Right kidney (tissue), 1 donor: ENCODE data around the gene APCDD1L.
"Not testable (repeated sequence)": the region's sequence is repeated elsewhere in the genome, so short reads cannot be mapped to it uniquely, and the experiment has no call there.

Experiments
- DNase-seq: peaks from one replicate; pipeline ENCODE4 v3.0.0-alpha.2; 2016

APCDD1L gene

GRCh38 chr20:58545565-58546415 is 30.6 kb upstream of the APCDD1L start:
- DNase-seq: no peak

GRCh38 chr20:58544891-58545290 is 29.7 kb upstream of the APCDD1L start:
- DNase-seq: no peak

- no peak for DNase-seq
Observed at GRCh38 chr20:58544286-58544685, 29.1 kb upstream of the APCDD1L start.

- no peak for DNase-seq
Observed at GRCh38 chr20:58543274-58543673, 28.1 kb upstream of the APCDD1L start.

GRCh38 chr20:58542411-58543095 is 27.4 kb upstream of the APCDD1L start:
- no peak for DNase-seq

GRCh38 chr20:58542034-58542410 is 26.8 kb upstream of the APCDD1L start:
- not testable (repeated sequence) for DNase-seq

GRCh38 chr20:58538752-58539151 is 23.6 kb upstream of the APCDD1L start:
- no peak for DNase-seq

- DNase-seq: no peak
Observed at GRCh38 chr20:58537831-58538230, 22.6 kb upstream of the APCDD1L start.

- no peak for DNase-seq
Observed at GRCh38 chr20:58536289-58536688, 21.1 kb upstream of the APCDD1L start.

- DNase-seq: no peak
Observed at GRCh38 chr20:58531657-58532056, 16.5 kb upstream of the APCDD1L start.

- no peak for DNase-seq
Observed at GRCh38 chr20:58531063-58531462, 15.9 kb upstream of the APCDD1L start.

- no peak for DNase-seq
Observed at GRCh38 chr20:58528412-58528811, 13.2 kb upstream of the APCDD1L start.

GRCh38 chr20:58526411-58526810 is 11.2 kb upstream of the APCDD1L start:
- no peak for DNase-seq

- DNase-seq: no peak
Observed at GRCh38 chr20:58524814-58525213, 9.6 kb upstream of the APCDD1L start.

GRCh38 chr20:58523971-58524315 is 8.7 kb upstream of the APCDD1L start:
- DNase-seq: no peak

GRCh38 chr20:58523072-58523970 is 8.1 kb upstream of the APCDD1L start:
- DNase-seq: peak; percentile 28

- DNase-seq: no peak
Observed at GRCh38 chr20:58522666-58523065, 7.5 kb upstream of the APCDD1L start.

- DNase-seq: no peak
Observed at GRCh38 chr20:58521763-58522162, 6.6 kb upstream of the APCDD1L start.

GRCh38 chr20:58519940-58520712 is 4.9 kb upstream of the APCDD1L start:
- no peak for DNase-seq

GRCh38 chr20:58518896-58519593 is 3.8 kb upstream of the APCDD1L start:
- no peak for DNase-seq

GRCh38 chr20:58518387-58518786 is 3.2 kb upstream of the APCDD1L start:
- no peak for DNase-seq
